ENCODE measurements around the gene LNPK. TPM values are rescaled to one million over a fixed set of nuclear protein-coding genes. Genes with fewer than 3 reads are reported as not detected.

Gene LNPK
- total RNA-seq, 2 experiments from 2014 or later, result 18.0 to 38.3 TPM

GRCh38 chr2:175984846-175985245 lies 17.2 kb downstream of the LNPK start:
- ChIA-PET POLR2A (no interaction called here), CTCF (ENCODE audit: unreplicated experiment) (no interaction called here)
- intact Hi-C loops (cut with micrococcal nuclease; ENCODE audit: unreplicated experiment), result loop anchor here (5.0 kb wide), 1 partner anchor 33 kb away; no protein-coding TSS in a partner anchor
- no peaks in the 10 kb centered on the region for H3K4me1 ChIP-seq (ENCODE audit: insufficient read depth, low read length, poor library complexity, severe bottlenecking)
- peaks cover 41% of the 10 kb centered on the region for H3K36me3 ChIP-seq (ENCODE audit: insufficient read depth, low read length)
- H3K9me2 ChIP-seq (ENCODE audit: insufficient read depth, low read length), result no peaks in the 10 kb centered on the region
- no TSS peak for BruUV-seq (replicated peaks)
- no peak for TF ChIP-seq CTCF (conservative IDR thresholded peaks at IDR 0.05; ENCODE audit: low read length)
- TF ChIP-seq EZH2phosphoT487 (IDR thresholded peaks at IDR 0.05; ENCODE audit: borderline replicate concordance, low read depth, low read length), result no peak
- H4K20me1 ChIP-seq (ENCODE audit: insufficient read depth, low read length), result no peaks in the 10 kb centered on the region
- H3K27ac ChIP-seq (ENCODE audit: low read depth, low read length, poor library complexity, severe bottlenecking), result no peak overlapping the region
- DNase-seq (ENCODE audit: low spot score), result no peak
- H2AFZ ChIP-seq (ENCODE audit: low read length), result no peak overlapping the region
- no peak overlapping the region for H3K4me2 ChIP-seq (ENCODE audit: low read length)
- H3K9me3 ChIP-seq (ENCODE audit: low read length), result no peaks in the 10 kb centered on the region
- no peak overlapping the region for H3K4me3 ChIP-seq (ENCODE audit: low read depth, low read length, poor library complexity, severe bottlenecking)
- H3K79me2 ChIP-seq (ENCODE audit: insufficient read depth, low read depth, low read length), result no peaks in the 10 kb centered on the region

- BruUV-seq (replicated peaks), result no TSS peak
- Histone ChIP-seq H3K4me1 (ENCODE audit: insufficient read depth, low read length, poor library complexity, severe bottlenecking) (no peaks in the 10 kb centered on the region), H3K36me3 (ENCODE audit: insufficient read depth, low read length) (peaks cover 42% of the 10 kb centered on the region), H3K4me3 (ENCODE audit: low read depth, low read length, poor library complexity, severe bottlenecking) (no peak overlapping the region), H3K9me2 (ENCODE audit: insufficient read depth, low read length) (no peaks in the 10 kb centered on the region), H2AFZ (ENCODE audit: low read length) (no peak overlapping the region), H3K9me3 (ENCODE audit: low read length) (no peaks in the 10 kb centered on the region), H3K4me2 (ENCODE audit: low read length) (no peak overlapping the region), H4K20me1 (ENCODE audit: insufficient read depth, low read length) (no peaks in the 10 kb centered on the region), H3K79me2 (ENCODE audit: insufficient read depth, low read depth, low read length) (no peaks in the 10 kb centered on the region), H3K27ac (ENCODE audit: low read depth, low read length, poor library complexity, severe bottlenecking) (no peak overlapping the region)
- CTCF ChIA-PET (ENCODE audit: unreplicated experiment), result no interaction called here
- DNase-seq (ENCODE audit: low spot score), result no peak
- TF ChIP-seq CTCF (conservative IDR thresholded peaks at IDR 0.05; ENCODE audit: low read length), result no peak
- TF ChIP-seq EZH2phosphoT487 (IDR thresholded peaks at IDR 0.05; ENCODE audit: borderline replicate concordance, low read depth, low read length), result no peak
- POLR2A ChIA-PET, result interaction anchor here (0.8 kb wide), 1 partner anchor 9 kb away, joined by 3 read pairs; no protein-coding TSS in a partner anchor
- intact Hi-C loops (cut with micrococcal nuclease; ENCODE audit: unreplicated experiment), result no loop called here
Observed at GRCh38 chr2:175981551-175981950, 20.5 kb downstream of the LNPK start.

- H3K4me1 ChIP-seq (ENCODE audit: insufficient read depth, low read length, poor library complexity, severe bottlenecking), result no peaks in the 10 kb centered on the region
- no peak overlapping the region for H2AFZ ChIP-seq (ENCODE audit: low read length)
- peaks cover 66% of the 10 kb centered on the region for H3K36me3 ChIP-seq (ENCODE audit: insufficient read depth, low read length)
- H3K27ac ChIP-seq (ENCODE audit: low read depth, low read length, poor library complexity, severe bottlenecking), result no peak overlapping the region
- BruUV-seq (replicated peaks), result no TSS peak
- no peaks in the 10 kb centered on the region for H3K79me2 ChIP-seq (ENCODE audit: insufficient read depth, low read depth, low read length)
- no peaks in the 10 kb centered on the region for H4K20me1 ChIP-seq (ENCODE audit: insufficient read depth, low read length)
- TF ChIP-seq CTCF (conservative IDR thresholded peaks at IDR 0.05; ENCODE audit: low read length) (no peak), EZH2phosphoT487 (IDR thresholded peaks at IDR 0.05; ENCODE audit: borderline replicate concordance, low read depth, low read length) (no peak)
- ChIA-PET CTCF (ENCODE audit: unreplicated experiment) (no interaction called here), POLR2A (interaction anchor here (0.7 to 1.6 kb wide), 3 partner anchors 8 to 414 kb away, joined by 3 to 4 read pairs (median 3); no protein-coding TSS in a partner anchor)
- H3K4me2 ChIP-seq (ENCODE audit: low read length), result no peak overlapping the region
- peaks cover 13% of the 10 kb centered on the region; the same call in 1 of the 2 replicates for H3K9me3 ChIP-seq (ENCODE audit: low read length)
- H3K4me3 ChIP-seq (ENCODE audit: low read depth, low read length, poor library complexity, severe bottlenecking), result no peak overlapping the region
- DNase-seq (ENCODE audit: low spot score), result no peak
- H3K9me2 ChIP-seq (ENCODE audit: insufficient read depth, low read length), result no peaks in the 10 kb centered on the region
- intact Hi-C loops (cut with micrococcal nuclease; ENCODE audit: unreplicated experiment), result no loop called here
Observed at GRCh38 chr2:175976391-175977157, 25.5 kb downstream of the LNPK start.

Measured in OCI-LY7 (cell line).